GM12878 (cell line): ENCODE results near the gene AKT1. TPM values are rescaled to one million over a fixed set of nuclear protein-coding genes. Genes with fewer than 3 reads are reported as not detected.

ENCODE experiments used
- ATAC-seq: fragments of 200-7000 bp; cut with Tn5 transposase; 3 replicates; pipeline ENCODE4 v1.9.1; 2020; ENCODE audit warnings: mild to moderate bottlenecking, moderate library complexity
- BruUV-seq: library from RNA; stranded (reverse); fragments of 400-500 nt; replicated peaks from 2 replicates; lab custom pipeline; 2021; lab: Mats Ljungman, UMichigan
- CTCF ChIA-PET: fragments of 300-600 bp; sonication (Branson Sonifier 250); formaldehyde crosslinking; extraction: SDS; loops from one replicate; lab custom pipeline; 2021; ENCODE audit warnings: inconsistent platforms; lab: Yijun Ruan, JAX
- POLR2A ChIA-PET: fragments of 350-600 bp; formaldehyde crosslinking; extraction: SDS; loops from one replicate; lab custom pipeline; 2021; ENCODE audit warnings: inconsistent platforms; lab: Charles Lee
- RAD21 ChIA-PET: fragments of 300-600 bp; sonication (Branson Sonifier 250); formaldehyde crosslinking; loops from one replicate; lab custom pipeline; 2023; ENCODE audit warnings: antibody characterized with exemption; ENCODE audit not compliant: unreplicated experiment; lab: Charles Lee
- SMC1A ChIA-PET: fragments of 300-600 bp; sonication (Branson Sonifier 250); formaldehyde crosslinking; loops from one replicate; lab custom pipeline; 2023; ENCODE audit not compliant: unreplicated experiment, uncharacterized antibody; lab: Charles Lee
- DNase-seq: peaks from one replicate; pipeline ENCODE4 v3.0.0-alpha.2; 2011; ENCODE audit warnings: low read depth, low spot score
- FAIRE-seq: peaks from 3 replicates; lab custom pipeline; 2011; peaks lifted over from hg19 to GRCh38; lab: Jason Lieb, UNC
- H2AFZ ChIP-seq: 2 replicates; pipeline ENCODE4 v1.6.0; 2011; ENCODE audit warnings: low read depth, low read length, control low read depth; ENCODE audit not compliant: control insufficient read depth
- H3K27ac ChIP-seq: 2 replicates; pipeline ENCODE4 v1.5.1; 2011; ENCODE audit warnings: control low read depth; ENCODE audit not compliant: control insufficient read depth, insufficient read depth
- H3K27me3 ChIP-seq, 2 experiments: replicated peaks in 1 of 2; 2 replicates each; pipeline versions ENCODE4 v1.6.0 to v1.6.1; 2011; ENCODE audit warnings: low read length in 1 of 2; ENCODE audit not compliant: control insufficient read depth in 2 of 2, insufficient read depth in 2 of 2
- H3K36me3 ChIP-seq, 2 experiments: 2 replicates each; pipeline ENCODE4 v1.5.1; 2011; ENCODE audit warnings: low read length in 1 of 2; ENCODE audit not compliant: control insufficient read depth in 2 of 2, insufficient read depth in 2 of 2
- H3K4me1 ChIP-seq: 2 replicates; pipeline ENCODE4 v1.6.1; 2011; ENCODE audit warnings: mild to moderate bottlenecking, low read length, moderate library complexity, mixed read lengths; ENCODE audit not compliant: control insufficient read depth, insufficient read depth
- H3K4me2 ChIP-seq: 2 replicates; pipeline ENCODE4 v1.6.0; 2011; ENCODE audit warnings: control low read depth; ENCODE audit not compliant: control insufficient read depth, insufficient read depth
- H3K4me3 ChIP-seq: fragments of 200-600 bp; sonication (generic); 2 replicates; pipeline ENCODE4 v1.5.1; 2016
- H3K79me2 ChIP-seq: 2 replicates; pipeline ENCODE4 v1.6.0; 2011; ENCODE audit warnings: low read length; ENCODE audit not compliant: control insufficient read depth, insufficient read depth
- H3K9ac ChIP-seq: 2 replicates; pipeline ENCODE4 v1.8.0; 2011; ENCODE audit warnings: low read length, control low read depth, mixed read lengths; ENCODE audit not compliant: control insufficient read depth, insufficient read depth
- H3K9me3 ChIP-seq: replicated peaks from 3 replicates; pipeline ENCODE4 v1.5.1; 2011; ENCODE audit warnings: mild to moderate bottlenecking, low read length; ENCODE audit not compliant: control insufficient read depth, insufficient read depth
- H4K20me1 ChIP-seq: 2 replicates; pipeline ENCODE4 v1.6.0; 2011; ENCODE audit not compliant: control insufficient read depth, insufficient read depth
- CHD4 ChIP-seq: fragments of 200-600 bp; sonication (generic); IDR thresholded peaks from 2 replicates; pipeline ENCODE4 v1.6.1; 2016; ENCODE audit warnings: mild to moderate bottlenecking
- HDGF ChIP-seq: fragments of 450-650 bp; IDR thresholded peaks from 2 replicates; pipeline ENCODE4 v1.6.1; 2016; ENCODE audit warnings: antibody characterized with exemption
- IRF4 ChIP-seq: IDR thresholded peaks from 2 replicates; pipeline ENCODE4 v1.6.1; 2011; ENCODE audit warnings: low read depth, low read length
- KLF5 ChIP-seq: fragments of 450-650 bp; IDR thresholded peaks from 2 replicates; pipeline ENCODE4 v1.6.1; 2014; ENCODE audit warnings: mild to moderate bottlenecking; ENCODE audit not compliant: partially characterized antibody
- NFYA ChIP-seq: IDR thresholded peaks from 2 replicates; pipeline ENCODE4 v1.6.1; 2011; ENCODE audit warnings: low read depth, mild to moderate bottlenecking, low read length, improper control_type of control experiment, borderline replicate concordance
- NR2F1 ChIP-seq: fragments of 450-650 bp; conservative IDR thresholded peaks from 2 replicates; pipeline ENCODE4 v1.6.1; 2017; ENCODE audit warnings: mild to moderate bottlenecking
- SIX5 ChIP-seq: IDR thresholded peaks from 2 replicates; pipeline ENCODE4 v1.6.1; 2011; ENCODE audit warnings: mild to moderate bottlenecking, low read depth, low read length, moderate library complexity; ENCODE audit not compliant: severe bottlenecking
- SP1 ChIP-seq: IDR thresholded peaks from one replicate; pipeline ENCODE4 v1.6.1; 2011; ENCODE audit warnings: low read depth, low read length
- TCF7 ChIP-seq: IDR thresholded peaks from 2 replicates; pipeline ENCODE4 v1.6.1; 2014; ENCODE audit warnings: antibody characterized with exemption, borderline replicate concordance
- ZBED1 ChIP-seq: IDR thresholded peaks from 2 replicates; pipeline ENCODE4 v1.6.1; 2016; ENCODE audit warnings: borderline replicate concordance
- WGBS: methylation state at CpG from one replicate; pipeline ENCODE4 v1.1.6; 2016; ENCODE audit warnings: low lambda C conversion rate; ENCODE audit not compliant: insufficient replicate concordance, insufficient coverage; ENCODE audit errors: missing lambda C conversion rate; 5-methylcytosine and 5-hydroxymethylcytosine counted together
- in situ Hi-C: fragments of 300-500 bp; cut with MboI; formaldehyde crosslinking; loops from 9 replicates; pipeline ENCODE4 v1.14.3; 2018; ENCODE audit warnings: mixed read lengths
- intact Hi-C: fragments of 100-400 bp; cut with micrococcal nuclease; formaldehyde crosslinking; loops from one replicate; pipeline ENCODE4 v1.14.2; 2022; ENCODE audit not compliant: unreplicated experiment
- polyA plus RNA-seq, 11 experiments: library from polyadenylated mRNA; depleted of rRNA in 4 of 11; unstranded in 6 of 11; stranded (reverse) in 5 of 11; fragments of >200 nt; fragmentation: Nextera tagmentation in 4 of 11; fragmentation: Illumina TruSeq in 1 of 11; extraction: Ambion mirVana in 4 of 11; extraction: Trizol in 1 of 11; gene quantifications; 1 replicate in 1 of 11; 2 replicates in 10 of 11; pipeline versions ENCODE4 v1.2.1 to v1.2.3, GENCODE V29; 2011 to 2016; ENCODE audit warnings: inconsistent platforms in 2 of 11, missing spikeins in 2 of 11, low read depth in 1 of 11
- total RNA-seq, 4 experiments: library from RNA; depleted of rRNA in 3 of 4; stranded (reverse); fragments of >200 nt in 3 of 4; fragmentation: Illumina TruSeq in 1 of 4; extraction: Trizol in 1 of 4; gene quantifications; 2 replicates each; pipeline versions ENCODE4 v1.2.1 to v1.2.3, GENCODE V29; 2013 to 2021
- TF ChIP-seq, protein P1 (sequence below): fragments of 450-650 bp; conservative IDR thresholded peaks from 2 replicates; pipeline ENCODE4 v1.6.1; 2017; ENCODE audit warnings: mild to moderate bottlenecking, moderate library complexity

AKT1 gene
- total and polyA plus RNA-seq, 10 of the 15 experiments (the other 5 are each of a cell fraction or from before 2014, with no cell fraction given), result 0.63 to 110 (median 58.9) TPM

DNA sequence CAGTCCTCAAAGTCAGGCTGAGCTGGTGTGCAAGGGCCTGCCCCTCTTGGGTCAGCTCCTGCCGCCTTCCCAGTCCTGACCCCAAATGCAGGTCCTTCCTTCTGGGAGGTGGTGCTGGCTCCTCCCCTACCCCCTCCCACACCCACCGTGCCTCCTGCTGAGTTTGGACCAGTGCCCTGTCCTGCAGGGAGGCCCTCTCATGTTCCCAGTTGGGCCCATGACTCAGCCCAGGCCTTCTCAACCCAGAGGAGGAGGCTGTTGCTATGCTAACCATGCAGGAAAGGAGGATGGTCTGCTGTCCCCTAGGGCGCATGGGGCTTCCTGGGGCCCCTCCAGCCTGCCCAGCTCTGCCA is 9.8 kb upstream of the AKT1 start:
- peaks cover 8% of the 10 kb centered on the region; the same call in 1 of the 2 replicates for H3K4me1 ChIP-seq
- ChIA-PET POLR2A (no interaction called here), RAD21 (no interaction called here), CTCF (interaction anchor here (1.0 kb wide), 1 partner anchor 66 kb away, joined by 3 read pairs; no protein-coding TSS in a partner anchor), SMC1A (no interaction called here)
- no peak overlapping the region for H3K4me2 ChIP-seq
- H3K27ac ChIP-seq, result no peak overlapping the region
- BruUV-seq, result no TSS peak
- 48% methylated on average over 3 of the region's 3 CpGs for WGBS
- H3K9ac ChIP-seq, result no peak overlapping the region
- FAIRE-seq, result no peak
- H3K36me3 ChIP-seq, result no peaks in the 10 kb centered on the region
- in situ Hi-C loops (no loop called here), intact Hi-C loops (no loop called here)
- TF ChIP-seq SP1 (no peak), NR2F1 (no peak), ZBED1 (no peak), TCF7 (no peak), IRF4 (no peak), CHD4 (no peak), NFYA (no peak), HDGF (no peak), SIX5 (no peak), KLF5 (no peak)
- TF ChIP-seq, protein P1, sequence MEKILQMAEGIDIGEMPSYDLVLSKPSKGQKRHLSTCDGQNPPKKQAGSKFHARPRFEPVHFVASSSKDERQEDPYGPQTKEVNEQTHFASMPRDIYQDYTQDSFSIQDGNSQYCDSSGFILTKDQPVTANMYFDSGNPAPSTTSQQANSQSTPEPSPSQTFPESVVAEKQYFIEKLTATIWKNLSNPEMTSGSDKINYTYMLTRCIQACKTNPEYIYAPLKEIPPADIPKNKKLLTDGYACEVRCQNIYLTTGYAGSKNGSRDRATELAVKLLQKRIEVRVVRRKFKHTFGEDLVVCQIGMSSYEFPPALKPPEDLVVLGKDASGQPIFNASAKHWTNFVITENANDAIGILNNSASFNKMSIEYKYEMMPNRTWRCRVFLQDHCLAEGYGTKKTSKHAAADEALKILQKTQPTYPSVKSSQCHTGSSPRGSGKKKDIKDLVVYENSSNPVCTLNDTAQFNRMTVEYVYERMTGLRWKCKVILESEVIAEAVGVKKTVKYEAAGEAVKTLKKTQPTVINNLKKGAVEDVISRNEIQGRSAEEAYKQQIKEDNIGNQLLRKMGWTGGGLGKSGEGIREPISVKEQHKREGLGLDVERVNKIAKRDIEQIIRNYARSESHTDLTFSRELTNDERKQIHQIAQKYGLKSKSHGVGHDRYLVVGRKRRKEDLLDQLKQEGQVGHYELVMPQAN, result no peak
- H3K79me2 ChIP-seq, result no peaks in the 10 kb centered on the region
- H3K27me3 ChIP-seq, result no peaks in the 10 kb centered on the region; a peak in 1 of 4 replicates
- DNase-seq, result no peak
- no peak overlapping the region for H3K4me3 ChIP-seq
- H2AFZ ChIP-seq, result no peak overlapping the region
- no peaks in the 10 kb centered on the region for H3K9me3 ChIP-seq
- ATAC-seq, result no peak
- H4K20me1 ChIP-seq, result no peaks in the 10 kb centered on the region
